GM19328 (cell line): ENCODE data around the gene BMP8B.
"Not testable (repeated sequence)": the region's sequence is repeated elsewhere in the genome, so short reads cannot be mapped to it uniquely, and the experiment has no call there.

Experiments
- ATAC-seq: cut with Tn5 transposase; IDR thresholded peaks from one replicate; pipeline ENCODE4 v1.9.1; 2021; ENCODE audit warnings: mild to moderate bottlenecking, moderate library complexity; ENCODE audit not compliant: unreplicated experiment

The BMP8B gene

GRCh38 chr1:39816415-39817090 lies 27.9 kb upstream of the BMP8B start:
- ATAC-seq: peak; percentile 39

DNA sequence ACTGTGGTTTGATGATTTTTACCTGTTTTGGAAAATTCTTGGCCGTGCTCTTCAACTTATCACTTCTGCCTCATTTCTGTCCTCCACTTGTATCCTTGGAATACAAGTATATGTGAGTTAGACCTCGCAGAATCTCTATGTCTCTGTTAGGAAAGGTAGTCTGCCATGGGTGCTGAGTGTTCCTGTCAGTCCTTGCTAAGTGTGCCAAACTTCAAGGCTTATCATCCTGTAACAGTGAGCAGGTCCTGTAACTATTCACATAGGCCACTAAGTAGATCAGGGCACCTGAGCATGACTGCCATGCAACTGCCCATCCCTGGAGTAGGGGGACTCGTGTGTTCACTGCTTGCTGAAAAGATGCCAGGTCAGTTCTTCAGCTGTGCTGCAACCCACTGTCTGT lies 24.2 kb upstream of the BMP8B start:
- ATAC-seq: no peak

- ATAC-seq: no peak
These were observed 20.3 kb upstream of the BMP8B start for GRCh38 chr1:39808784-39809517.

DNA sequence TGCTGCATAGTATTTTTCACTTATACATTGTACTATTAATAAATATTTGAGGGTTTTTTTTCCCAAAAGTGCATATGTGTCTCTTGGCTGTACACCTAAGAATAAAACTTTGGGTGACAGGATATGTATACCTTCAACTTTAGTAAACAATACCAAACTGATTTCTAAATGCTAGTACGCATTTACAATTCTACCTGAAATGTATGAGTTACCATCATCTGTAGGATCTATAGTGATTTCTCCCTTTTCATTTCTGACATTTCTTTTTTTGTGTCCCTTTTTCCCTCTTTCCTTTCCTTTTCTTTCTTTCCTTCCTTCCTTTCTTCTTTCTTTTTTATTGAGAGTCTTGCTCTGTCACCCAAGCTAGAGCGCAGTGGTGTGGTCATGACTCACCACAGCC lies 16.7 kb upstream of the BMP8B start:
- ATAC-seq: no peak

DNA sequence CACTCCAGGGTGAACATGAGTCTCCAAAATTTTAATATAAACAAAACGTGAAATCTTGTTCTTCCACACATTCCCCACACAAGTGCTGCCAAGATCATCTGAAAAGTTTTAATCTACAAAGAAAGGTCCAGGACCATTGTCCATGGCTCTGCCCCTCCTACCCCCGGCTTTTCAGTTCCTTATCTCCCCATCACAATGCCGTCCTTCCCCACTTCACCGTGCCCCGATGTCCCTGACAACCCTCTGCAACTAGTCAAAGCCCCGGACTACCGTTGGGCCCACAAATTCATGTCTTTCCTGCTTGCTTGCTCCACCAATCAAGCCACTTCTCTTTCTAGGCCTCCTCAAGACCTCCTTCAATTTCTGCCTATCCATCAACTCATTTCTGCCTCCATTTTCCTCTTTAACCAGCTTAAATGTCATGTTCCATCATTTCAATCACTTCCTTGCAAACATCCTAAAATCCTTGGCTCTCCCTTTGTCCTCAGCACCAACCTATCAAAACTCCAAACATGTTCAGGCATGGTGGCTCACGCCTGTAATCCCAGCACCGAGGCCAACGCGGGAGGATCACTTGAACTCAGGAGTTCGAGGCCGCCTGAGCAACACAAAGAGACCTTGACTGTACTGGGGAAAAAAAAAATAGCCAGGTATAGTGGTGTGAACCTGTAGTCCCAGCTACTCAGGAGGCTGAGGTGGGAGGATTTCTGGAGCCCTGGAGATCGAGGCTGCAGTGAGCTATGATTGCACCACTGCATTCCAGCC lies 14.0 kb upstream of the BMP8B start:
- no peak for ATAC-seq

DNA sequence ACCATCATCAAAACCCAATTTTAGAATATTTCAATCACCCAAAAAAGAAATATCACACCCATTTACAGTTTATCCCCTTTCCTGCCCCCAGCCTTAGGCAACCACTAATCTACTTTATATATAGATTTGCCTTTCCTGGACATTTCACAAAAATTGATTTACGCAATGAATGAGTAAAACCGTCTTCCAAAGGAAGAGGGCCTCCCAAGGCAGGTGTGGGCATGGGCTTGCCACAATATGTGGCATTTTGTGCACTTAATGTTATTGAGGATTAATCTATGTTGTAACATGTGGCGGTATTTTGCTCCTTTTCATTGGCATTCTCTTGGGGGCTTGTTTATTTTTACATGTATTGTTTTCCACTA lies 11.8 kb upstream of the BMP8B start:
- ATAC-seq: no peak

GRCh38 chr1:39799770-39800470 lies 11.3 kb upstream of the BMP8B start:
- peak; percentile 36 for ATAC-seq

GRCh38 chr1:39798859-39799769 lies 10.4 kb upstream of the BMP8B start:
- ATAC-seq: peak; percentile 72

GRCh38 chr1:39795651-39796050 lies 7.0 kb upstream of the BMP8B start:
- no peak for ATAC-seq

DNA sequence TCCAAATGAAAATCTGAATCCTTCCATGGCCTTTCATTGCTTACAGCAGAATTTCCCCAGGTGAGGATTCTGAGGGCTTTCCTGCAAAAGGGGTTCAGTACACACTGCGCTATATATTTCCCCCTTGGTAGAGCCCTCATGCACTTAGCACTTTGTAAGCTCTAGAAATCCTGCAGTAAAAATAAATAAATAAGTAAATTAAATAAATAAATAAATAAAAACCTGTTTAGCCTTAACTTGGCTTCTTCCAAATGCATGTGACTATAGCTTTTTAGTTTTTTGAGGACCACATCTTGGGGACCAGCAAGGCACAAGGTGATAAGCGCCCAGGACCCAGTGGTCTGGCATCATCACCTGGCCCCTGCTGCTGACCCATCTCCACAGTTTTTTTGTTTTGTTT lies 3.2 kb upstream of the BMP8B start:
- ATAC-seq: no peak

GRCh38 chr1:39789571-39790110 lies 976 bp upstream of the BMP8B start:
- no peak for ATAC-seq

GRCh38 chr1:39788426-39788757 lies 273 bp downstream of the BMP8B start:
- ATAC-seq: no peak

- ATAC-seq: not testable (repeated sequence)
These were observed 701 bp downstream of the BMP8B start for GRCh38 chr1:39787964-39788363.

GRCh38 chr1:39787468-39787867 lies 1.2 kb downstream of the BMP8B start:
- no peak for ATAC-seq

- not testable (repeated sequence) for ATAC-seq
These were observed 1.6 kb downstream of the BMP8B start for GRCh38 chr1:39787108-39787375.

DNA sequence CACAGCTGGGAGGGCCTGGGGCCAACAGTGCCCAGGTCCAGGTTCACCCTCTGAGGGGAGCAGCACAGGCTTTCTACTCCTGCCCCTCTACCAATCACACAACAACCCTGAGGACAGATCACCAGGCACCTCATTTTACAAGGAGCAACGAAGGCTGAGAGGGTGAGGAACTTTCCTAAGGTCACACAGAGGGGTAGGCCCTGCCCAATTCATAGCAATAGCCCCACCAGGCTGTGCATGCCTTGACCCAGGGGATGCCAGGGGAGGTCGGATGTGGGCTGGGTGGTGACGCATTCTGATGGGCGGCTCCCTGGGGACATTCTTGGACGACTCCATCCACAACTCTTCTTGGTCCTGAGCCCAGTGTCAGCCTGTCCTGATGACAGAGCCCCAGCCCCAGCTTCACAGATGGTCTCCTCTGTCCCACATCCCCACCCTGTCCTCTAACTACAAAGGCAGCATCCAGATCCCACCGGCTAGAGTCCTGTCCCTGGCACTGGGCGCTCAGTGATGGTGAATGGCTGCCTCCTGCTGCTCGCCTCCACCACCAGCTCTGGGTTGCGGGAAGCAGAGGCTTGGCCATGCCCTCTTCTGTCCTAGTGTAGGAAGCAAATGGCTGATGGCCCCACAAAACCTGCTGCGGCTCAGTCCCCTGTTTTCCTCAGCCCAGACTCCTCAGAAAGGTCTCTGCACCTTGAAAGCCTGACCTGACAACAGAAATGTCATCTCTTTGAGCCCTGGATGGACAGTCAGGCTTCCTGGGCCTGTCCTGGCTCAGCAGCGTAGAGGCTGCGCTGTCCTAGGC lies 2.2 kb downstream of the BMP8B start:
- ATAC-seq: not testable (repeated sequence)

DNA sequence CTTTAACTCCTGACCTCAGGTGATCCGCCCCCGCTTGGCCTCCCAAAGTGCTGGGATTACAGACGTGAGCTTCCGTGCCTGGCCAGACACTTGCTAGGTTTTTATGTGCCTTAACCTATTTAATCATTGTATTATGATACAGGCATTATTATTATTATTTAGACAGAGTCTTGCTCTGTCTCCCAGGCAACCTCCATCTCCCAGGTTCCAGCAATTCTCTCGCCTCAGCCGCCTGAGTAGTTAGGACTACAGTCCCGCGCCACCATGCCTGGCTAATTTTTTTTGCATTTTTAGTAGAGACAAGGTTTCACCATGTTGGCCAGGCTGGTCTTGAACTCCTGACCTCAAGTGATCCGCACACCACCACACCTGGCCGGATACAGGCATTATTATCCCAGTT lies 6.0 kb downstream of the BMP8B start:
- ATAC-seq: not testable (repeated sequence)

GRCh38 chr1:39782103-39782502 lies 6.6 kb downstream of the BMP8B start:
- no peak for ATAC-seq

DNA sequence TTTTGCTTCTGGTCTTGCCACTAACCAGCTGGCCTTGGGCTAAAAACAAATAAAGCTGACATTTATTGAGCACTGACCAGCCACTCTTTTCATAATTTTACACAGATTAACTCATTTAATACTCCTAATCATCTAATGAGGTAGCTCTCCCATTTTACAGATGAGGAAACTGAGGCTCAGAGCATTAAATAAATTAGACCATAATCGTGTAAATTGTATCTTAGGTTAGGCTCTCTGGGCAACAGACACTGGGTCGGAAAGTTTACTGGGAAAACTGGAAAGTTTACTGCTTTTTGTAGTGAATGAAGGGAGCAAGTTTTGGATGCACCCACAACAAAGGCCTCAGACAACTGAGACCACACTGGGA lies 7.3 kb downstream of the BMP8B start:
- no peak for ATAC-seq

- no peak for ATAC-seq
These were observed 8.8 kb downstream of the BMP8B start for GRCh38 chr1:39779821-39780220.
